H9 (cell line): ENCODE results near the gene TSPAN4. TPM values are rescaled to one million over a fixed set of nuclear protein-coding genes. Genes with fewer than 3 reads are reported as not detected.

Experiments used
- DNase-seq: peaks from one replicate; pipeline ENCODE4 v3.0.0-alpha.2; 2017
- H2AFZ ChIP-seq: one replicate; pipeline ENCODE4 v1.6.1; 2013; ENCODE audit warnings: mild to moderate bottlenecking, low read length, control low read depth, moderate library complexity
- H2AK5ac ChIP-seq: 2 replicates; pipeline ENCODE4 v1.6.1; 2013; ENCODE audit warnings: low read length, control low read depth, mixed read lengths; ENCODE audit not compliant: insufficient read length
- H2BK120ac ChIP-seq: one replicate; pipeline ENCODE4 v1.6.1; 2013; ENCODE audit warnings: low read depth, mild to moderate bottlenecking, low read length, control low read depth, inconsistent platforms; ENCODE audit not compliant: poor library complexity, severe bottlenecking
- H2BK12ac ChIP-seq: 2 replicates; pipeline ENCODE4 v1.6.1; 2013; ENCODE audit warnings: low read length, control low read depth, mixed read lengths, low read depth; ENCODE audit not compliant: insufficient read length
- H2BK15ac ChIP-seq: 2 replicates; pipeline ENCODE4 v1.6.1; 2013; ENCODE audit warnings: low read depth, low read length, control low read depth
- H2BK20ac ChIP-seq: one replicate; pipeline ENCODE4 v1.6.1; 2013; ENCODE audit warnings: low read depth, mild to moderate bottlenecking, low read length, control low read depth, inconsistent platforms; ENCODE audit not compliant: poor library complexity, severe bottlenecking
- H2BK5ac ChIP-seq: 2 replicates; pipeline ENCODE4 v1.6.1; 2013; ENCODE audit warnings: low read length, control low read depth, mixed read lengths; ENCODE audit not compliant: insufficient read length
- H3K14ac ChIP-seq: 2 replicates; pipeline ENCODE4 v1.6.1; 2013; ENCODE audit warnings: low read length, control low read depth; ENCODE audit not compliant: insufficient read depth
- H3K18ac ChIP-seq: 2 replicates; pipeline ENCODE4 v1.6.1; 2013; ENCODE audit warnings: low read depth, mild to moderate bottlenecking, mixed read lengths, low read length, control low read depth; ENCODE audit not compliant: insufficient read length
- H3K23ac ChIP-seq: 2 replicates; pipeline ENCODE4 v1.6.1; 2013; ENCODE audit warnings: low read length, control low read depth, mixed read lengths, low read depth; ENCODE audit not compliant: insufficient read length
- H3K23me2 ChIP-seq: 2 replicates; pipeline ENCODE4 v1.6.1; 2013; ENCODE audit warnings: low read depth, mild to moderate bottlenecking, mixed read lengths, low read length, control low read depth; ENCODE audit not compliant: insufficient read length, poor library complexity, severe bottlenecking
- H3K27ac ChIP-seq: 2 replicates; pipeline ENCODE4 v1.5.1; 2013; ENCODE audit warnings: low read length, control low read depth, mixed read lengths, low read depth; ENCODE audit not compliant: insufficient read length
- H3K27me3 ChIP-seq: 2 replicates; pipeline ENCODE4 v1.6.1; 2013; ENCODE audit warnings: low read length, control low read depth, inconsistent platforms; ENCODE audit not compliant: insufficient read depth
- H3K4ac ChIP-seq: 2 replicates; pipeline ENCODE4 v1.6.1; 2013; ENCODE audit warnings: low read depth, mild to moderate bottlenecking, control low read depth, inconsistent platforms, low read length, moderate library complexity
- H3K4me1 ChIP-seq: 2 replicates; pipeline ENCODE4 v1.6.1; 2013; ENCODE audit warnings: low read length, control low read depth, inconsistent platforms; ENCODE audit not compliant: insufficient read depth
- H3K4me2 ChIP-seq: 2 replicates; pipeline ENCODE4 v1.6.1; 2013; ENCODE audit warnings: low read length, control low read depth, mixed read lengths; ENCODE audit not compliant: insufficient read length, insufficient read depth
- H3K56ac ChIP-seq: 2 replicates; pipeline ENCODE4 v1.6.1; 2013; ENCODE audit warnings: low read depth, mild to moderate bottlenecking, mixed read lengths, low read length, control low read depth; ENCODE audit not compliant: insufficient read length
- H3K79me1 ChIP-seq: 2 replicates; pipeline ENCODE4 v1.6.1; 2013; ENCODE audit warnings: low read depth, mild to moderate bottlenecking, moderate library complexity, low read length, control low read depth, inconsistent platforms; ENCODE audit not compliant: insufficient read depth, poor library complexity, severe bottlenecking
- H3K79me2 ChIP-seq: 2 replicates; pipeline ENCODE4 v1.6.1; 2013; ENCODE audit warnings: low read length, control low read depth, inconsistent platforms; ENCODE audit not compliant: insufficient read depth
- H3K9ac ChIP-seq: 2 replicates; pipeline ENCODE4 v1.6.1; 2013; ENCODE audit warnings: low read length, control low read depth, mixed read lengths; ENCODE audit not compliant: insufficient read length; ENCODE audit errors: extremely low read depth
- H3K9me3 ChIP-seq: one replicate; pipeline ENCODE4 v1.6.1; 2013; ENCODE audit warnings: low read depth, low read length, inconsistent platforms; ENCODE audit not compliant: control insufficient read depth
- H3T11ph ChIP-seq: one replicate; pipeline ENCODE4 v1.6.1; 2013; ENCODE audit warnings: mild to moderate bottlenecking, low read length, control low read depth, inconsistent platforms
- H4K20me1 ChIP-seq: one replicate; pipeline ENCODE4 v1.6.1; 2013; ENCODE audit not compliant: control insufficient read depth, insufficient read length, insufficient read depth
- H4K5ac ChIP-seq: 2 replicates; pipeline ENCODE4 v1.6.1; 2013; ENCODE audit warnings: low read depth, mild to moderate bottlenecking, mixed read lengths, low read length, control low read depth; ENCODE audit not compliant: insufficient read length
- H4K8ac ChIP-seq: replicated peaks from 2 replicates; pipeline ENCODE4 v1.6.1; 2013; ENCODE audit warnings: low read length, control low read depth, mixed read lengths, low read depth; ENCODE audit not compliant: insufficient read length
- H4K91ac ChIP-seq: 2 replicates; pipeline ENCODE4 v1.6.1; 2013; ENCODE audit warnings: low read depth, mild to moderate bottlenecking, moderate library complexity, mixed read lengths, low read length, control low read depth; ENCODE audit not compliant: insufficient read length
- H3K27ac Mint-ChIP-seq, 3 experiments: 2 replicates in 2 of 3; 3 replicates in 1 of 3; pipeline ENCODE4 v1.8.0; 2020 to 2021; ENCODE audit warnings: mixed read lengths in 3 of 3, mild to moderate bottlenecking in 1 of 3, moderate library complexity in 1 of 3
- H3K27me3 Mint-ChIP-seq: 2 replicates; pipeline ENCODE4 v1.8.0; 2021; ENCODE audit warnings: low read depth, mild to moderate bottlenecking, moderate library complexity, mixed read lengths
- H3K36me3 Mint-ChIP-seq, 3 experiments: 2 replicates in 2 of 3; 3 replicates in 1 of 3; pipeline ENCODE4 v1.8.0; 2020 to 2021; ENCODE audit warnings: low read depth in 3 of 3, mixed read lengths in 3 of 3; ENCODE audit not compliant: insufficient read depth in 1 of 3
- H3K4me1 Mint-ChIP-seq, 2 experiments: 2 replicates each; pipeline ENCODE4 v1.8.0; 2020; ENCODE audit warnings: mixed read lengths in 2 of 2
- H3K4me3 Mint-ChIP-seq, 2 experiments: 2 replicates in 1 of 2; 3 replicates in 1 of 2; pipeline ENCODE4 v1.8.0; 2020 to 2021; ENCODE audit warnings: mild to moderate bottlenecking in 2 of 2, mixed read lengths in 2 of 2, moderate library complexity in 1 of 2
- H3K9me3 Mint-ChIP-seq, 2 experiments: 2 replicates in 1 of 2; 3 replicates in 1 of 2; pipeline ENCODE4 v1.8.0; 2020; ENCODE audit warnings: mild to moderate bottlenecking in 2 of 2, mixed read lengths in 2 of 2, moderate library complexity in 1 of 2
- WGBS: extraction: QIAGEN DNeasy Blood & Tissue Kit; methylation state at CpG from one replicate; pipeline ENCODE4 v1.1.7; 2013; ENCODE audit warnings: missing lambda C conversion rate, low lambda C conversion rate, mixed read lengths; ENCODE audit not compliant: insufficient read length; ENCODE audit errors: extremely low coverage; 5-methylcytosine and 5-hydroxymethylcytosine counted together
- total RNA-seq: library from RNA; stranded (reverse); gene quantifications from 2 replicates; pipeline ENCODE4 v1.2.1, GENCODE V29; 2021
- TF ChIP-seq, protein P1 (sequence below): fragments of 200-600 bp; sonication (generic); conservative IDR thresholded peaks from 3 replicates; pipeline ENCODE4 v1.8.0; 2021; ENCODE audit warnings: antibody characterized with exemption, mild to moderate bottlenecking

Gene TSPAN4
- total RNA-seq, 1 experiment from 2014 or later, result 64.6 TPM

GRCh38 chr11:875203-875602 is 32.6 kb downstream of the TSPAN4 start:
- Histone ChIP-seq H3K18ac (no peak overlapping the region), H3K4ac (no peak overlapping the region), H3K23ac (no peak overlapping the region), H3K4me1 (0 out of 2 replicates have a peak, but pooled peaks cover 2% of the 10 kb centered on the region), H2BK12ac (no peak overlapping the region), H4K91ac (no peak overlapping the region), H3K27ac (no peak overlapping the region), H3K56ac (no peak overlapping the region), H2BK15ac (no peak overlapping the region), H3K14ac (no peak overlapping the region), H2AFZ (no peak overlapping the region), H4K8ac (no peak overlapping the region), H2BK20ac (no peak overlapping the region), H2BK5ac (no peak overlapping the region), H3K79me2 (no peaks in the 10 kb centered on the region), H3T11ph (no peak overlapping the region), H4K5ac (no peak overlapping the region), H3K23me2 (no peaks in the 10 kb centered on the region), H3K79me1 (no peaks in the 10 kb centered on the region), H2AK5ac (no peak overlapping the region), H3K9ac (no peak overlapping the region), H4K20me1 (no peaks in the 10 kb centered on the region), H2BK120ac (no peak overlapping the region), H3K9me3 (no peaks in the 10 kb centered on the region), H3K27me3 (no peaks in the 10 kb centered on the region), H3K4me2 (no peak overlapping the region)
- H3K27ac Mint-ChIP-seq, result no peak overlapping the region
- no peak for DNase-seq
- peaks cover 3 to 4% of the 10 kb centered on the region in 2 experiments for H3K4me1 Mint-ChIP-seq
- peaks cover 20 to 43% (median 37%) of the 10 kb centered on the region in 3 experiments for H3K36me3 Mint-ChIP-seq
- no peak overlapping the region for H3K4me3 Mint-ChIP-seq
- peaks cover 3% of the 10 kb centered on the region; the same call in 1 of the 2 replicates for H3K27me3 Mint-ChIP-seq
- TF ChIP-seq, protein P1, sequence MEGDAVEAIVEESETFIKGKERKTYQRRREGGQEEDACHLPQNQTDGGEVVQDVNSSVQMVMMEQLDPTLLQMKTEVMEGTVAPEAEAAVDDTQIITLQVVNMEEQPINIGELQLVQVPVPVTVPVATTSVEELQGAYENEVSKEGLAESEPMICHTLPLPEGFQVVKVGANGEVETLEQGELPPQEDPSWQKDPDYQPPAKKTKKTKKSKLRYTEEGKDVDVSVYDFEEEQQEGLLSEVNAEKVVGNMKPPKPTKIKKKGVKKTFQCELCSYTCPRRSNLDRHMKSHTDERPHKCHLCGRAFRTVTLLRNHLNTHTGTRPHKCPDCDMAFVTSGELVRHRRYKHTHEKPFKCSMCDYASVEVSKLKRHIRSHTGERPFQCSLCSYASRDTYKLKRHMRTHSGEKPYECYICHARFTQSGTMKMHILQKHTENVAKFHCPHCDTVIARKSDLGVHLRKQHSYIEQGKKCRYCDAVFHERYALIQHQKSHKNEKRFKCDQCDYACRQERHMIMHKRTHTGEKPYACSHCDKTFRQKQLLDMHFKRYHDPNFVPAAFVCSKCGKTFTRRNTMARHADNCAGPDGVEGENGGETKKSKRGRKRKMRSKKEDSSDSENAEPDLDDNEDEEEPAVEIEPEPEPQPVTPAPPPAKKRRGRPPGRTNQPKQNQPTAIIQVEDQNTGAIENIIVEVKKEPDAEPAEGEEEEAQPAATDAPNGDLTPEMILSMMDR, result no peak
- H3K9me3 Mint-ChIP-seq, result no peaks in the 10 kb centered on the region
- WGBS, result no CpG with 5 or more reads among the region's 16 CpGs
